Measurements from ENCODE around the gene RTL9.

- TF ChIP-seq CTCF (IDR thresholded peaks at IDR 0.05) (no peak), REST (IDR thresholded peaks at IDR 0.05; ENCODE audit: insufficient read depth in 1 of 2, low read depth in 2 of 2, low read length in 1 of 2) (no peak), POLR2AphosphoS5 (IDR thresholded peaks at IDR 0.05; ENCODE audit: low read depth, low read length) (no peak), TCF7L2 (IDR thresholded peaks at IDR 0.05; ENCODE audit: low read depth, low read length) (no peak)
Observed at GRCh38 chrX:110310896-110311295, 47.8 kb upstream of the RTL9 start.
